IgD-negative memory B cell (primary cell): Measurements from ENCODE around the gene ASIC5. TPM values are rescaled to one million over a fixed set of nuclear protein-coding genes. Genes with fewer than 3 reads are reported as not detected.

Experiments
- H3K27ac Mint-ChIP-seq, 3 donors: one replicate each; pipeline ENCODE4 v1.8.0; 2020 to 2022; ENCODE audit warnings: mild to moderate bottlenecking in 3 of 3, mixed read lengths in 3 of 3, moderate library complexity in 1 of 3
- H3K27me3 Mint-ChIP-seq: one replicate; pipeline ENCODE4 v1.8.0; 2021; ENCODE audit warnings: mixed read lengths
- H3K36me3 Mint-ChIP-seq: one replicate; pipeline ENCODE4 v1.8.0; 2020; ENCODE audit warnings: mild to moderate bottlenecking, mixed read lengths
- H3K4me1 Mint-ChIP-seq, 3 donors: one replicate each; pipeline ENCODE4 v1.8.0; 2020 to 2022; ENCODE audit warnings: mixed read lengths in 3 of 3, mild to moderate bottlenecking in 1 of 3
- H3K4me3 Mint-ChIP-seq, 4 donors: one replicate each; pipeline ENCODE4 v1.8.0; 2020 to 2022; ENCODE audit warnings: mild to moderate bottlenecking in 4 of 4, mixed read lengths in 4 of 4, moderate library complexity in 3 of 4
- H3K9me3 Mint-ChIP-seq, 3 donors: one replicate each; pipeline ENCODE4 v1.8.0; 2020 to 2021; ENCODE audit warnings: mixed read lengths in 3 of 3, mild to moderate bottlenecking in 1 of 3
- polyA plus RNA-seq: library from polyadenylated mRNA; unstranded; fragments of 300-500 nt; fragmentation: Illumina TruSeq; gene quantifications from one replicate; pipeline ENCODE4 v1.2.3, GENCODE V29; 2021

Gene ASIC5
- polyA plus RNA-seq, 1 donor from 2014 or later: not detected

- Mint-ChIP-seq H3K9me3 (peaks cover 0 to 6% (median 2%) of the 10 kb centered on the region in 3 donors), H3K4me3 (no peak overlapping the region), H3K4me1 (no peaks in the 10 kb centered on the region), H3K36me3 (peaks cover 3% of the 10 kb centered on the region), H3K27ac (no peak overlapping the region), H3K27me3 (no peaks in the 10 kb centered on the region)
Measured at GRCh38 chr4:155846929-155847328, 19.1 kb downstream of the ASIC5 start.

GRCh38 chr4:155842080-155842479, 24.0 kb downstream of the ASIC5 start:
- Mint-ChIP-seq H3K4me1 (no peaks in the 10 kb centered on the region), H3K27me3 (no peaks in the 10 kb centered on the region), H3K27ac (no peak overlapping the region), H3K9me3 (peaks cover 0 to 3% (median 3%) of the 10 kb centered on the region in 3 donors), H3K4me3 (no peak overlapping the region), H3K36me3 (no peaks in the 10 kb centered on the region)

GRCh38 chr4:155837203-155837796, 28.8 kb downstream of the ASIC5 start:
- no peaks in the 10 kb centered on the region for H3K36me3 Mint-ChIP-seq
- H3K4me3 Mint-ChIP-seq: no peak overlapping the region
- no peaks in the 10 kb centered on the region for H3K4me1 Mint-ChIP-seq

GRCh38 chr4:155832664-155833063, 33.4 kb downstream of the ASIC5 start:
- Mint-ChIP-seq H3K4me3 (no peak overlapping the region), H3K27ac (no peak overlapping the region), H3K27me3 (no peaks in the 10 kb centered on the region), H3K9me3 (peaks cover 0 to 4% (median 2%) of the 10 kb centered on the region in 3 donors), H3K4me1 (no peaks in the 10 kb centered on the region), H3K36me3 (no peaks in the 10 kb centered on the region)

More at GRCh38 chr4:155837203-155837796, 28.8 kb downstream of the ASIC5 start:
- H3K27me3 Mint-ChIP-seq: no peaks in the 10 kb centered on the region
- H3K27ac Mint-ChIP-seq: no peak overlapping the region
- peaks cover 0 to 4% (median 3%) of the 10 kb centered on the region in 3 donors for H3K9me3 Mint-ChIP-seq

GRCh38 chr4:155828628-155829027, 37.4 kb downstream of the ASIC5 start:
- Mint-ChIP-seq H3K27ac (no peak overlapping the region), H3K9me3 (peaks cover 0 to 4% (median 0%) of the 10 kb centered on the region in 3 donors), H3K4me1 (no peaks in the 10 kb centered on the region), H3K27me3 (no peaks in the 10 kb centered on the region), H3K36me3 (no peaks in the 10 kb centered on the region), H3K4me3 (no peak overlapping the region)

GRCh38 chr4:155822572-155822971, 43.5 kb downstream of the ASIC5 start:
- no peaks in the 10 kb centered on the region for H3K36me3 Mint-ChIP-seq
- no peak overlapping the region for H3K27ac Mint-ChIP-seq
- no peak overlapping the region for H3K4me3 Mint-ChIP-seq
- no peaks in the 10 kb centered on the region for H3K27me3 Mint-ChIP-seq
- no peaks in the 10 kb centered on the region for H3K4me1 Mint-ChIP-seq
- H3K9me3 Mint-ChIP-seq: peaks cover 0 to 4% (median 0%) of the 10 kb centered on the region in 3 donors

- H3K27ac Mint-ChIP-seq: no peak overlapping the region
- H3K4me1 Mint-ChIP-seq: no peaks in the 10 kb centered on the region
- no peak overlapping the region for H3K4me3 Mint-ChIP-seq
- no peaks in the 10 kb centered on the region for H3K27me3 Mint-ChIP-seq
- peaks cover 0 to 4% (median 0%) of the 10 kb centered on the region in 3 donors for H3K9me3 Mint-ChIP-seq
- no peaks in the 10 kb centered on the region for H3K36me3 Mint-ChIP-seq
Measured at GRCh38 chr4:155820887-155821518, 45.1 kb downstream of the ASIC5 start.

GRCh38 chr4:155819066-155819465, 47.0 kb downstream of the ASIC5 start:
- Mint-ChIP-seq H3K4me3 (no peak overlapping the region), H3K27ac (no peak overlapping the region), H3K9me3 (no peaks in the 10 kb centered on the region), H3K36me3 (no peaks in the 10 kb centered on the region), H3K27me3 (no peaks in the 10 kb centered on the region), H3K4me1 (no peaks in the 10 kb centered on the region)

GRCh38 chr4:155818639-155819038, 47.4 kb downstream of the ASIC5 start:
- Mint-ChIP-seq H3K27ac (no peak overlapping the region), H3K4me1 (no peaks in the 10 kb centered on the region), H3K36me3 (no peaks in the 10 kb centered on the region)

GRCh38 chr4:155811083-155811482, 55.0 kb downstream of the ASIC5 start:
- Mint-ChIP-seq H3K9me3 (no peaks in the 10 kb centered on the region), H3K4me3 (no peak overlapping the region), H3K27me3 (no peaks in the 10 kb centered on the region), H3K27ac (no peak overlapping the region), H3K4me1 (no peaks in the 10 kb centered on the region), H3K36me3 (no peaks in the 10 kb centered on the region)

More at GRCh38 chr4:155818639-155819038, 47.4 kb downstream of the ASIC5 start:
- H3K4me3 Mint-ChIP-seq: no peak overlapping the region
- no peaks in the 10 kb centered on the region for H3K9me3 Mint-ChIP-seq
- H3K27me3 Mint-ChIP-seq: no peaks in the 10 kb centered on the region

- H3K36me3 Mint-ChIP-seq: no peaks in the 10 kb centered on the region
- no peaks in the 10 kb centered on the region for H3K4me1 Mint-ChIP-seq
- no peak overlapping the region for H3K4me3 Mint-ChIP-seq
- H3K27ac Mint-ChIP-seq: no peak overlapping the region
- H3K27me3 Mint-ChIP-seq: no peaks in the 10 kb centered on the region
- no peaks in the 10 kb centered on the region for H3K9me3 Mint-ChIP-seq
Measured at GRCh38 chr4:155809835-155810234, 56.2 kb downstream of the ASIC5 start.

- H3K4me3 Mint-ChIP-seq: no peak overlapping the region
- H3K27me3 Mint-ChIP-seq: no peaks in the 10 kb centered on the region
- no peaks in the 10 kb centered on the region for H3K9me3 Mint-ChIP-seq
- no peak overlapping the region for H3K27ac Mint-ChIP-seq
- H3K36me3 Mint-ChIP-seq: no peaks in the 10 kb centered on the region
- H3K4me1 Mint-ChIP-seq: no peaks in the 10 kb centered on the region
Measured at GRCh38 chr4:155807021-155807420, 59.1 kb downstream of the ASIC5 start.

- no peaks in the 10 kb centered on the region for H3K36me3 Mint-ChIP-seq
- H3K4me3 Mint-ChIP-seq: no peak overlapping the region
- no peaks in the 10 kb centered on the region for H3K27me3 Mint-ChIP-seq
- H3K27ac Mint-ChIP-seq: no peak overlapping the region
- no peaks in the 10 kb centered on the region for H3K4me1 Mint-ChIP-seq
- H3K9me3 Mint-ChIP-seq: no peaks in the 10 kb centered on the region
Measured at GRCh38 chr4:155805016-155805415, 61.1 kb downstream of the ASIC5 start.

- Mint-ChIP-seq H3K36me3 (no peaks in the 10 kb centered on the region), H3K27me3 (no peaks in the 10 kb centered on the region), H3K27ac (no peak overlapping the region), H3K4me1 (no peaks in the 10 kb centered on the region), H3K4me3 (no peak overlapping the region), H3K9me3 (no peaks in the 10 kb centered on the region)
Measured at GRCh38 chr4:155802190-155802959, 63.7 kb downstream of the ASIC5 start.

GRCh38 chr4:155800685-155801343, 65.3 kb downstream of the ASIC5 start:
- Mint-ChIP-seq H3K4me3 (no peak overlapping the region), H3K36me3 (no peaks in the 10 kb centered on the region), H3K4me1 (no peaks in the 10 kb centered on the region), H3K27me3 (no peaks in the 10 kb centered on the region), H3K9me3 (no peaks in the 10 kb centered on the region), H3K27ac (no peak overlapping the region)
